GM23338 (cell line): ENCODE measurements around the gene FEM1A. TPM values are rescaled to one million over a fixed set of nuclear protein-coding genes. Genes with fewer than 3 reads are reported as not detected.
"Not testable (repeated sequence)": the region's sequence is repeated elsewhere in the genome, so short reads cannot be mapped to it uniquely, and the experiment has no call there.

Experiments used
- ATAC-seq: fragments of 200-7000 bp; cut with Tn5 transposase; 3 replicates; pipeline ENCODE4 v1.9.1; 2020
- DNase-seq: peaks from one replicate; pipeline ENCODE4 v3.0.0-alpha.2; 2015; ENCODE audit warnings: low spot score
- H2AFZ ChIP-seq: fragments of 200-600 bp; sonication (generic); 2 replicates; pipeline ENCODE4 v1.8.0; 2016; ENCODE audit warnings: antibody characterized with exemption, mild to moderate bottlenecking, moderate library complexity
- H3F3A ChIP-seq: fragments of 200-600 bp; sonication (generic); replicated peaks from 2 replicates; pipeline ENCODE4 v1.8.0; 2017; ENCODE audit warnings: antibody characterized with exemption, mixed run types, low read depth
- H3K27ac ChIP-seq: fragments of 200-600 bp; sonication (generic); 2 replicates; pipeline ENCODE4 v1.6.1; 2016; ENCODE audit warnings: low read depth
- H3K27me3 ChIP-seq: fragments of 200-600 bp; sonication (generic); 2 replicates; pipeline ENCODE4 v1.8.0; 2016; ENCODE audit warnings: mild to moderate bottlenecking, mixed run types, moderate library complexity; ENCODE audit not compliant: insufficient read depth
- H3K36me3 ChIP-seq: fragments of 200-600 bp; sonication (generic); 2 replicates; pipeline ENCODE4 v1.8.0; 2016; ENCODE audit warnings: mild to moderate bottlenecking; ENCODE audit not compliant: insufficient read depth
- H3K4me1 ChIP-seq: fragments of 200-600 bp; sonication (generic); 2 replicates; pipeline ENCODE4 v1.8.0; 2016; ENCODE audit warnings: mild to moderate bottlenecking, moderate library complexity; ENCODE audit not compliant: insufficient read depth
- H3K4me2 ChIP-seq: fragments of 200-600 bp; sonication (generic); 2 replicates; pipeline ENCODE4 v1.7.1; 2017; ENCODE audit warnings: mixed run types
- H3K4me3 ChIP-seq: fragments of 200-600 bp; sonication (generic); 2 replicates; pipeline ENCODE4 v1.6.1; 2016; ENCODE audit warnings: mixed run types
- H3K79me2 ChIP-seq: fragments of 200-600 bp; sonication (generic); replicated peaks from 2 replicates; pipeline ENCODE4 v1.8.0; 2017; ENCODE audit warnings: mild to moderate bottlenecking; ENCODE audit not compliant: insufficient read depth
- H3K9me2 ChIP-seq: fragments of 200-600 bp; sonication (generic); 2 replicates; pipeline ENCODE4 v1.8.0; 2017; ENCODE audit not compliant: insufficient read depth
- H4K20me1 ChIP-seq: fragments of 200-600 bp; sonication (generic); replicated peaks from 2 replicates; pipeline ENCODE4 v1.8.0; 2017; ENCODE audit warnings: mild to moderate bottlenecking; ENCODE audit not compliant: insufficient read depth
- H3K27ac Mint-ChIP-seq: 2 replicates; pipeline ENCODE4 v1.8.0; 2020; ENCODE audit warnings: inconsistent platforms, mild to moderate bottlenecking, moderate library complexity, mixed read lengths
- H3K27me3 Mint-ChIP-seq: 3 replicates; pipeline ENCODE4 v1.8.0; 2022; ENCODE audit warnings: low read depth, mild to moderate bottlenecking, moderate library complexity, mixed read lengths, inconsistent platforms; ENCODE audit not compliant: insufficient read depth, poor library complexity
- H3K36me3 Mint-ChIP-seq: 3 replicates; pipeline ENCODE4 v1.8.0; 2021; ENCODE audit warnings: low read depth, mild to moderate bottlenecking, inconsistent platforms, moderate library complexity, mixed read lengths
- H3K4me1 Mint-ChIP-seq: 3 replicates; pipeline ENCODE4 v1.8.0; 2020; ENCODE audit warnings: mild to moderate bottlenecking, inconsistent platforms, mixed read lengths
- H3K4me3 Mint-ChIP-seq: 3 replicates; pipeline ENCODE4 v1.8.0; 2021; ENCODE audit warnings: moderate library complexity, mild to moderate bottlenecking, inconsistent platforms, mixed read lengths
- H3K9me3 Mint-ChIP-seq: 3 replicates; pipeline ENCODE4 v1.8.0; 2020; ENCODE audit warnings: moderate library complexity, mild to moderate bottlenecking, inconsistent platforms, mixed read lengths
- CREB1 ChIP-seq: fragments of 250-450 bp; sonication (Bioruptor Pico); IDR thresholded peaks from 2 replicates; pipeline ENCODE4 v1.5.0; 2020; ENCODE audit warnings: low read depth, mild to moderate bottlenecking, moderate library complexity
- ZNF114 ChIP-seq: fragments of 250-450 bp; sonication (Bioruptor Pico); IDR thresholded peaks from 2 replicates; pipeline ENCODE4 v1.5.0; 2020; ENCODE audit warnings: mild to moderate bottlenecking, moderate library complexity
- polyA plus RNA-seq: library from polyadenylated mRNA; unstranded; fragments of >200 nt; fragmentation: Nextera tagmentation; extraction: Ambion mirVana; gene quantifications from 2 replicates; pipeline ENCODE4 v1.2.1, GENCODE V29; 2016
- total RNA-seq: library from RNA; depleted of rRNA; stranded (reverse); fragments of >200 nt; shearing (Covaris generic); gene quantifications from 2 replicates; pipeline ENCODE4 v1.2.3, GENCODE V29; 2014
- TF ChIP-seq, protein P1 (sequence below): IDR thresholded peaks from one replicate; pipeline ENCODE4 v1.6.1; 2018; ENCODE audit warnings: antibody characterized with exemption; ENCODE audit not compliant: unreplicated experiment
- TF ChIP-seq, protein P2 (sequence below): fragments of 250-450 bp; sonication (Bioruptor Pico); IDR thresholded peaks from 2 replicates; pipeline ENCODE4 v1.5.0; 2020; ENCODE audit warnings: mild to moderate bottlenecking, moderate library complexity

The FEM1A gene
- total and polyA plus RNA-seq, 2 experiments from 2014 or later, result 0.87 to 16.5 TPM

- Mint-ChIP-seq H3K9me3 (peaks cover 4% of the 10 kb centered on the region; the same call in 1 of the 3 replicates), H3K27me3 (no peaks in the 10 kb centered on the region), H3K4me3 (no peak overlapping the region), H3K4me1 (no peaks in the 10 kb centered on the region), H3K36me3 (no peaks in the 10 kb centered on the region), H3K27ac (no peak overlapping the region)
- Histone ChIP-seq H3K9me2 (no peaks in the 10 kb centered on the region), H4K20me1 (no peaks in the 10 kb centered on the region), H3K4me2 (no peak overlapping the region), H3F3A (no peaks in the 10 kb centered on the region), H3K79me2 (no peaks in the 10 kb centered on the region), H3K27me3 (no peaks in the 10 kb centered on the region), H3K27ac (no peak overlapping the region), H2AFZ (no peak overlapping the region), H3K4me3 (no peak overlapping the region), H3K36me3 (no peaks in the 10 kb centered on the region), H3K4me1 (no peaks in the 10 kb centered on the region)
- no peak for ATAC-seq
- DNase-seq, result no peak
- TF ChIP-seq CREB1 (CRISPR knock-in tag) (no peak), ZNF114 (CRISPR knock-in tag) (no peak)
- TF ChIP-seq, protein P1, sequence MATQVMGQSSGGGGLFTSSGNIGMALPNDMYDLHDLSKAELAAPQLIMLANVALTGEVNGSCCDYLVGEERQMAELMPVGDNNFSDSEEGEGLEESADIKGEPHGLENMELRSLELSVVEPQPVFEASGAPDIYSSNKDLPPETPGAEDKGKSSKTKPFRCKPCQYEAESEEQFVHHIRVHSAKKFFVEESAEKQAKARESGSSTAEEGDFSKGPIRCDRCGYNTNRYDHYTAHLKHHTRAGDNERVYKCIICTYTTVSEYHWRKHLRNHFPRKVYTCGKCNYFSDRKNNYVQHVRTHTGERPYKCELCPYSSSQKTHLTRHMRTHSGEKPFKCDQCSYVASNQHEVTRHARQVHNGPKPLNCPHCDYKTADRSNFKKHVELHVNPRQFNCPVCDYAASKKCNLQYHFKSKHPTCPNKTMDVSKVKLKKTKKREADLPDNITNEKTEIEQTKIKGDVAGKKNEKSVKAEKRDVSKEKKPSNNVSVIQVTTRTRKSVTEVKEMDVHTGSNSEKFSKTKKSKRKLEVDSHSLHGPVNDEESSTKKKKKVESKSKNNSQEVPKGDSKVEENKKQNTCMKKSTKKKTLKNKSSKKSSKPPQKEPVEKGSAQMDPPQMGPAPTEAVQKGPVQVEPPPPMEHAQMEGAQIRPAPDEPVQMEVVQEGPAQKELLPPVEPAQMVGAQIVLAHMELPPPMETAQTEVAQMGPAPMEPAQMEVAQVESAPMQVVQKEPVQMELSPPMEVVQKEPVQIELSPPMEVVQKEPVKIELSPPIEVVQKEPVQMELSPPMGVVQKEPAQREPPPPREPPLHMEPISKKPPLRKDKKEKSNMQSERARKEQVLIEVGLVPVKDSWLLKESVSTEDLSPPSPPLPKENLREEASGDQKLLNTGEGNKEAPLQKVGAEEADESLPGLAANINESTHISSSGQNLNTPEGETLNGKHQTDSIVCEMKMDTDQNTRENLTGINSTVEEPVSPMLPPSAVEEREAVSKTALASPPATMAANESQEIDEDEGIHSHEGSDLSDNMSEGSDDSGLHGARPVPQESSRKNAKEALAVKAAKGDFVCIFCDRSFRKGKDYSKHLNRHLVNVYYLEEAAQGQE, result no peak
- TF ChIP-seq, protein P2, sequence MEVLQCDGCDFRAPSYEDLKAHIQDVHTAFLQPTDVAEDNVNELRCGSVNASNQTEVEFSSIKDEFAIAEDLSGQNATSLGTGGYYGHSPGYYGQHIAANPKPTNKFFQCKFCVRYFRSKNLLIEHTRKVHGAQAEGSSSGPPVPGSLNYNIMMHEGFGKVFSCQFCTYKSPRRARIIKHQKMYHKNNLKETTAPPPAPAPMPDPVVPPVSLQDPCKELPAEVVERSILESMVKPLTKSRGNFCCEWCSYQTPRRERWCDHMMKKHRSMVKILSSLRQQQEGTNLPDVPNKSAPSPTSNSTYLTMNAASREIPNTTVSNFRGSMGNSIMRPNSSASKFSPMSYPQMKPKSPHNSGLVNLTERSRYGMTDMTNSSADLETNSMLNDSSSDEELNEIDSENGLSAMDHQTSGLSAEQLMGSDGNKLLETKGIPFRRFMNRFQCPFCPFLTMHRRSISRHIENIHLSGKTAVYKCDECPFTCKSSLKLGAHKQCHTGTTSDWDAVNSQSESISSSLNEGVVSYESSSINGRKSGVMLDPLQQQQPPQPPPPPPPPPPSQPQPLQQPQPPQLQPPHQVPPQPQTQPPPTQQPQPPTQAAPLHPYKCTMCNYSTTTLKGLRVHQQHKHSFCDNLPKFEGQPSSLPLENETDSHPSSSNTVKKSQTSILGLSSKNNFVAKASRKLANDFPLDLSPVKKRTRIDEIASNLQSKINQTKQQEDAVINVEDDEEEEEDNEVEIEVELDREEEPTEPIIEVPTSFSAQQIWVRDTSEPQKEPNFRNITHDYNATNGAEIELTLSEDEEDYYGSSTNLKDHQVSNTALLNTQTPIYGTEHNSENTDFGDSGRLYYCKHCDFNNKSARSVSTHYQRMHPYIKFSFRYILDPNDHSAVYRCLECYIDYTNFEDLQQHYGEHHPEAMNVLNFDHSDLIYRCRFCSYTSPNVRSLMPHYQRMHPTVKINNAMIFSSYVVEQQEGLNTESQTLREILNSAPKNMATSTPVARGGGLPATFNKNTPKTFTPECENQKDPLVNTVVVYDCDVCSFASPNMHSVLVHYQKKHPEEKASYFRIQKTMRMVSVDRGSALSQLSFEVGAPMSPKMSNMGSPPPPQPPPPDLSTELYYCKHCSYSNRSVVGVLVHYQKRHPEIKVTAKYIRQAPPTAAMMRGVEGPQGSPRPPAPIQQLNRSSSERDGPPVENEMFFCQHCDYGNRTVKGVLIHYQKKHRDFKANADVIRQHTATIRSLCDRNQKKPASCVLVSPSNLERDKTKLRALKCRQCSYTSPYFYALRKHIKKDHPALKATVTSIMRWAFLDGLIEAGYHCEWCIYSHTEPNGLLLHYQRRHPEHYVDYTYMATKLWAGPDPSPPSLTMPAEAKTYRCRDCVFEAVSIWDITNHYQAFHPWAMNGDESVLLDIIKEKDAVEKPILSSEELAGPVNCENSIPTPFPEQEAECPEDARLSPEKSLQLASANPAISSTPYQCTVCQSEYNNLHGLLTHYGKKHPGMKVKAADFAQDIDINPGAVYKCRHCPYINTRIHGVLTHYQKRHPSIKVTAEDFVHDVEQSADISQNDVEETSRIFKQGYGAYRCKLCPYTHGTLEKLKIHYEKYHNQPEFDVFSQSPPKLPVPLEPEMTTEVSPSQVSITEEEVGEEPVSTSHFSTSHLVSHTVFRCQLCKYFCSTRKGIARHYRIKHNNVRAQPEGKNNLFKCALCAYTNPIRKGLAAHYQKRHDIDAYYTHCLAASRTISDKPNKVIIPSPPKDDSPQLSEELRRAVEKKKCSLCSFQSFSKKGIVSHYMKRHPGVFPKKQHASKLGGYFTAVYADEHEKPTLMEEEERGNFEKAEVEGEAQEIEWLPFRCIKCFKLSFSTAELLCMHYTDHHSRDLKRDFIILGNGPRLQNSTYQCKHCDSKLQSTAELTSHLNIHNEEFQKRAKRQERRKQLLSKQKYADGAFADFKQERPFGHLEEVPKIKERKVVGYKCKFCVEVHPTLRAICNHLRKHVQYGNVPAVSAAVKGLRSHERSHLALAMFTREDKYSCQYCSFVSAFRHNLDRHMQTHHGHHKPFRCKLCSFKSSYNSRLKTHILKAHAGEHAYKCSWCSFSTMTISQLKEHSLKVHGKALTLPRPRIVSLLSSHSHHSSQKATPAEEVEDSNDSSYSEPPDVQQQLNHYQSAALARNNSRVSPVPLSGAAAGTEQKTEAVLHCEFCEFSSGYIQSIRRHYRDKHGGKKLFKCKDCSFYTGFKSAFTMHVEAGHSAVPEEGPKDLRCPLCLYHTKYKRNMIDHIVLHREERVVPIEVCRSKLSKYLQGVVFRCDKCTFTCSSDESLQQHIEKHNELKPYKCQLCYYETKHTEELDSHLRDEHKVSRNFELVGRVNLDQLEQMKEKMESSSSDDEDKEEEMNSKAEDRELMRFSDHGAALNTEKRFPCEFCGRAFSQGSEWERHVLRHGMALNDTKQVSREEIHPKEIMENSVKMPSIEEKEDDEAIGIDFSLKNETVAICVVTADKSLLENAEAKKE (CRISPR knock-in tag), result no peak
Observed at GRCh38 chr19:4781801-4782200, 9.7 kb upstream of the FEM1A start.

DNA sequence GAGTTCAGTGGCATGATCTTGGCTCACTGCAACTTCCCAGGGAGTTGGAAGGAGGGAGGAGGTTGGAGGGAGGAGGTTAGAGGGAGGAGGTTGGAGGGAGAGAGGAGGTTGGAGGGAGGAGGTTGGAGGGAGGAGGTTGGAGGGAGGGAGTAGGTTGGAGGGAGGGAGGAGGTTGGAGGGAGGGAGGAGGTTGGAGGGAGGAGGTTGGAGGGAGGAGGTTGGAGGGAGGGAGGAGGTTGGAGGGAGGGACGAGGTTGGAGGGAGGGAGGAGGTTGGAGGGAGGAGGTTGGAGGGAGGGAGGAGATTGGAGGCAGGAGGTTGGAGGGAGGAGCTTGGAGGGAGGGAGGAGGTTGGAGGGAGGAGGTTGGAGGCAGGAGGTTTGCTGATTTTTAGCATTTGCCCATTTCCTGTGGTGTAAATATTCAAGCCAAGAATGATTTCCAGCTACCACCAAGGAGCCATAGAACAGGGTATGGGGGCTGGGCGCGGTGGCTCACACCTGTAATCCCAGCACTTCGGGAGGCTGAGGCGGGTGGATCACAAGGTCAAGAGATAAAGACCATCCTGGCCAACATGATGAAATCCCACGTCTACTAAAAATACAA, 5.0 kb upstream of the FEM1A start:
- not testable (repeated sequence) for H3K9me2 ChIP-seq, H3K4me1 ChIP-seq, H2AFZ ChIP-seq, H3K36me3 ChIP-seq, H3K27me3 ChIP-seq, H3K4me2 ChIP-seq, ATAC-seq, H3K79me2 ChIP-seq, DNase-seq, H3K4me1 Mint-ChIP-seq, H3K36me3 Mint-ChIP-seq, H4K20me1 ChIP-seq, H3K27me3 Mint-ChIP-seq, H3K27ac Mint-ChIP-seq, H3K27ac ChIP-seq, H3F3A ChIP-seq, H3K4me3 Mint-ChIP-seq, H3K9me3 Mint-ChIP-seq, H3K4me3 ChIP-seq

- H3K4me1 ChIP-seq, H3K27me3 ChIP-seq, H4K20me1 ChIP-seq, DNase-seq, H3K4me1 Mint-ChIP-seq, H2AFZ ChIP-seq, H3K36me3 ChIP-seq, H3F3A ChIP-seq, H3K9me2 ChIP-seq, H3K27ac ChIP-seq, H3K9me3 Mint-ChIP-seq: not testable (repeated sequence)
- Mint-ChIP-seq H3K27me3 (peaks cover 13% of the 10 kb centered on the region), H3K36me3 (peaks cover 49% of the 10 kb centered on the region), H3K27ac (peak overlapping the region; percentile 81; the same call in 1 of the 2 replicates), H3K4me3 (peak overlapping the region; percentile 85)
- H3K4me3 ChIP-seq, result peak overlapping the region; percentile 67
- peaks cover 35% of the 10 kb centered on the region for H3K79me2 ChIP-seq
- peak overlapping the region; percentile 88 for H3K4me2 ChIP-seq
- ATAC-seq, result peak; percentile 1; the same call in 1 of the 3 replicates
Observed at GRCh38 chr19:4792019-4792865, 708 bp downstream of the FEM1A start.
